ENCODE measurements around the gene TMEM117. TPM values are rescaled to one million over a fixed set of nuclear protein-coding genes. Genes with fewer than 3 reads are reported as not detected.

TMEM117 gene
- total RNA-seq, 1 donor from 2014 or later: 22.1 TPM

DNA sequence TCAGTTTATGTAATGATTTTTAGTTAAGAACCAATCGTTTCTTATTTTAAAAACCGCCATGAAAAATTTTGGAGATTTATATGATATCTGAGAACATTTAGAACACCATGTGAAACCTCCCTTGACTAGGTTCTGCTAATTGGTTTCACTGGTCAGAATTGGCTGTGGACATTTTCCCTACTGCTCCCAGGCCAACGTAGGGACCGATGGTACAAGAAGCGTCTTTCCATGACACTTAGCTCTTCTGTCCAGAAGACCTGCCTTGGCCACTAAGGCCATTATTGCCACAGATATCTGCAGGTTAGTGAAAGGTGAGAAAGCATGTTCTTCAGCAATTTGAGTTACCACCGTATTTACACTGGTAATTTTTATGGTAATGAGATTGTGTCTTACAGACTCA, 424.0 kb downstream of the TMEM117 start:
- no peaks in the 10 kb centered on the region for H3K27me3 ChIP-seq
- H3K9me3 ChIP-seq: no peaks in the 10 kb centered on the region
- intact Hi-C loops (cut with DNase I): no loop called here
- no peaks in the 10 kb centered on the region for H3K36me3 ChIP-seq
- H3K4me1 ChIP-seq: no peaks in the 10 kb centered on the region
- no peak overlapping the region for H3K27ac ChIP-seq
- no peak overlapping the region for H3K4me3 ChIP-seq
- TF ChIP-seq POLR2AphosphoS5 (IDR thresholded peaks at IDR 0.05; ENCODE audit: insufficient read depth in 1 of 2, low read depth in 1 of 2) (no peak), POLR2A (IDR thresholded peaks at IDR 0.05) (no peak)
- TF ChIP-seq, protein P1, sequence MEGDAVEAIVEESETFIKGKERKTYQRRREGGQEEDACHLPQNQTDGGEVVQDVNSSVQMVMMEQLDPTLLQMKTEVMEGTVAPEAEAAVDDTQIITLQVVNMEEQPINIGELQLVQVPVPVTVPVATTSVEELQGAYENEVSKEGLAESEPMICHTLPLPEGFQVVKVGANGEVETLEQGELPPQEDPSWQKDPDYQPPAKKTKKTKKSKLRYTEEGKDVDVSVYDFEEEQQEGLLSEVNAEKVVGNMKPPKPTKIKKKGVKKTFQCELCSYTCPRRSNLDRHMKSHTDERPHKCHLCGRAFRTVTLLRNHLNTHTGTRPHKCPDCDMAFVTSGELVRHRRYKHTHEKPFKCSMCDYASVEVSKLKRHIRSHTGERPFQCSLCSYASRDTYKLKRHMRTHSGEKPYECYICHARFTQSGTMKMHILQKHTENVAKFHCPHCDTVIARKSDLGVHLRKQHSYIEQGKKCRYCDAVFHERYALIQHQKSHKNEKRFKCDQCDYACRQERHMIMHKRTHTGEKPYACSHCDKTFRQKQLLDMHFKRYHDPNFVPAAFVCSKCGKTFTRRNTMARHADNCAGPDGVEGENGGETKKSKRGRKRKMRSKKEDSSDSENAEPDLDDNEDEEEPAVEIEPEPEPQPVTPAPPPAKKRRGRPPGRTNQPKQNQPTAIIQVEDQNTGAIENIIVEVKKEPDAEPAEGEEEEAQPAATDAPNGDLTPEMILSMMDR (IDR thresholded peaks at IDR 0.05): no peak
- no peak for DNase-seq (ENCODE audit: extremely low spot score in 2 of 2)

- intact Hi-C loops (cut with DNase I): no loop called here
- Histone ChIP-seq H3K27ac (no peak overlapping the region), H3K4me3 (no peak overlapping the region), H3K9me3 (no peaks in the 10 kb centered on the region), H3K27me3 (no peaks in the 10 kb centered on the region), H3K4me1 (no peaks in the 10 kb centered on the region), H3K36me3 (no peaks in the 10 kb centered on the region)
- no peak for DNase-seq (ENCODE audit: extremely low spot score in 2 of 2)
- no peak for TF ChIP-seq POLR2A (IDR thresholded peaks at IDR 0.05)
- TF ChIP-seq, protein P1 (IDR thresholded peaks at IDR 0.05): no peak
- TF ChIP-seq POLR2AphosphoS5 (IDR thresholded peaks at IDR 0.05; ENCODE audit: insufficient read depth in 1 of 2, low read depth in 1 of 2): no peak
Observed at GRCh38 chr12:44260581-44260980, 424.7 kb downstream of the TMEM117 start.

- Histone ChIP-seq H3K4me1 (peaks cover 7% of the 10 kb centered on the region), H3K36me3 (no peaks in the 10 kb centered on the region), H3K27ac (no peak overlapping the region), H3K9me3 (no peaks in the 10 kb centered on the region), H3K4me3 (no peak overlapping the region), H3K27me3 (no peaks in the 10 kb centered on the region)
- TF ChIP-seq POLR2AphosphoS5 (IDR thresholded peaks at IDR 0.05; ENCODE audit: insufficient read depth in 1 of 2, low read depth in 1 of 2) (no peak), POLR2A (IDR thresholded peaks at IDR 0.05) (no peak)
- TF ChIP-seq, protein P1 (IDR thresholded peaks at IDR 0.05): no peak
- intact Hi-C loops (cut with DNase I): no loop called here
- DNase-seq (ENCODE audit: extremely low spot score in 2 of 2): no peak
Observed at GRCh38 chr12:44285321-44285960, 449.6 kb downstream of the TMEM117 start.

GRCh38 chr12:44286336-44286735, 450.5 kb downstream of the TMEM117 start:
- no peak overlapping the region for H3K27ac ChIP-seq
- intact Hi-C loops (cut with DNase I): no loop called here
- TF ChIP-seq POLR2A (IDR thresholded peaks at IDR 0.05) (no peak), POLR2AphosphoS5 (IDR thresholded peaks at IDR 0.05; ENCODE audit: insufficient read depth in 1 of 2, low read depth in 1 of 2) (no peak)
- TF ChIP-seq, protein P1 (IDR thresholded peaks at IDR 0.05): no peak
- H3K4me3 ChIP-seq: no peak overlapping the region
- H3K27me3 ChIP-seq: no peaks in the 10 kb centered on the region
- H3K9me3 ChIP-seq: peaks cover 3% of the 10 kb centered on the region
- no peaks in the 10 kb centered on the region for H3K36me3 ChIP-seq
- peaks cover 7% of the 10 kb centered on the region for H3K4me1 ChIP-seq
- no peak for DNase-seq (ENCODE audit: extremely low spot score in 2 of 2)

GRCh38 chr12:44286821-44287505, 451.1 kb downstream of the TMEM117 start:
- Histone ChIP-seq H3K9me3 (peaks cover 3% of the 10 kb centered on the region), H3K36me3 (no peaks in the 10 kb centered on the region), H3K4me3 (no peak overlapping the region), H3K27me3 (no peaks in the 10 kb centered on the region), H3K4me1 (peaks cover 7% of the 10 kb centered on the region), H3K27ac (no peak overlapping the region)
- TF ChIP-seq POLR2AphosphoS5 (IDR thresholded peaks at IDR 0.05; ENCODE audit: insufficient read depth in 1 of 2, low read depth in 1 of 2) (no peak), POLR2A (IDR thresholded peaks at IDR 0.05) (no peak)
- TF ChIP-seq, protein P1 (IDR thresholded peaks at IDR 0.05): no peak
- no peak for DNase-seq (ENCODE audit: extremely low spot score in 2 of 2)
- intact Hi-C loops (cut with DNase I): no loop called here
